GM12878 (cell line): ENCODE measurements around the gene SPAG17. TPM values are rescaled to one million over a fixed set of nuclear protein-coding genes. Genes with fewer than 3 reads are reported as not detected.

Experiments
- ATAC-seq: fragments of 200-7000 bp; cut with Tn5 transposase; 3 replicates; pipeline ENCODE4 v1.9.1; 2020; ENCODE audit warnings: mild to moderate bottlenecking, moderate library complexity
- BruUV-seq: library from RNA; stranded (reverse); fragments of 400-500 nt; replicated peaks from 2 replicates; lab custom pipeline; 2021; lab: Mats Ljungman, UMichigan
- CTCF ChIA-PET: fragments of 300-600 bp; sonication (Branson Sonifier 250); formaldehyde crosslinking; extraction: SDS; loops from one replicate; lab custom pipeline; 2021; ENCODE audit warnings: inconsistent platforms; lab: Yijun Ruan, JAX
- POLR2A ChIA-PET: fragments of 350-600 bp; formaldehyde crosslinking; extraction: SDS; loops from one replicate; lab custom pipeline; 2021; ENCODE audit warnings: inconsistent platforms; lab: Charles Lee
- RAD21 ChIA-PET: fragments of 300-600 bp; sonication (Branson Sonifier 250); formaldehyde crosslinking; loops from one replicate; lab custom pipeline; 2023; ENCODE audit warnings: antibody characterized with exemption; ENCODE audit not compliant: unreplicated experiment; lab: Charles Lee
- SMC1A ChIA-PET: fragments of 300-600 bp; sonication (Branson Sonifier 250); formaldehyde crosslinking; loops from one replicate; lab custom pipeline; 2023; ENCODE audit not compliant: unreplicated experiment, uncharacterized antibody; lab: Charles Lee
- DNase-seq: peaks from one replicate; pipeline ENCODE4 v3.0.0-alpha.2; 2011; ENCODE audit warnings: low read depth, low spot score
- FAIRE-seq: peaks from 3 replicates; lab custom pipeline; 2011; peaks lifted over from hg19 to GRCh38; lab: Jason Lieb, UNC
- H2AFZ ChIP-seq: 2 replicates; pipeline ENCODE4 v1.6.0; 2011; ENCODE audit warnings: low read depth, low read length, control low read depth; ENCODE audit not compliant: control insufficient read depth
- H3K27ac ChIP-seq: 2 replicates; pipeline ENCODE4 v1.5.1; 2011; ENCODE audit warnings: control low read depth; ENCODE audit not compliant: control insufficient read depth, insufficient read depth
- H3K27me3 ChIP-seq, 2 experiments: replicated peaks in 1 of 2; 2 replicates each; pipeline versions ENCODE4 v1.6.0 to v1.6.1; 2011; ENCODE audit warnings: low read length in 1 of 2; ENCODE audit not compliant: control insufficient read depth in 2 of 2, insufficient read depth in 2 of 2
- H3K36me3 ChIP-seq, 2 experiments: 2 replicates each; pipeline ENCODE4 v1.5.1; 2011; ENCODE audit warnings: low read length in 1 of 2; ENCODE audit not compliant: control insufficient read depth in 2 of 2, insufficient read depth in 2 of 2
- H3K4me1 ChIP-seq: 2 replicates; pipeline ENCODE4 v1.6.1; 2011; ENCODE audit warnings: mild to moderate bottlenecking, low read length, moderate library complexity, mixed read lengths; ENCODE audit not compliant: control insufficient read depth, insufficient read depth
- H3K4me2 ChIP-seq: 2 replicates; pipeline ENCODE4 v1.6.0; 2011; ENCODE audit warnings: control low read depth; ENCODE audit not compliant: control insufficient read depth, insufficient read depth
- H3K4me3 ChIP-seq: fragments of 200-600 bp; sonication (generic); 2 replicates; pipeline ENCODE4 v1.5.1; 2016
- H3K79me2 ChIP-seq: 2 replicates; pipeline ENCODE4 v1.6.0; 2011; ENCODE audit warnings: low read length; ENCODE audit not compliant: control insufficient read depth, insufficient read depth
- H3K9ac ChIP-seq: 2 replicates; pipeline ENCODE4 v1.8.0; 2011; ENCODE audit warnings: low read length, control low read depth, mixed read lengths; ENCODE audit not compliant: control insufficient read depth, insufficient read depth
- H3K9me3 ChIP-seq: replicated peaks from 3 replicates; pipeline ENCODE4 v1.5.1; 2011; ENCODE audit warnings: mild to moderate bottlenecking, low read length; ENCODE audit not compliant: control insufficient read depth, insufficient read depth
- H4K20me1 ChIP-seq: 2 replicates; pipeline ENCODE4 v1.6.0; 2011; ENCODE audit not compliant: control insufficient read depth, insufficient read depth
- HDAC6 ChIP-seq: fragments of 200-600 bp; sonication (generic); IDR thresholded peaks from one replicate; pipeline ENCODE4 v1.8.0; 2017; ENCODE audit warnings: antibody characterized with exemption; ENCODE audit not compliant: unreplicated experiment
- KDM1A ChIP-seq: fragments of 200-600 bp; sonication (generic); IDR thresholded peaks from 2 replicates; pipeline ENCODE4 v1.6.1; 2016; ENCODE audit warnings: borderline replicate concordance
- MTA2 ChIP-seq: fragments of 450-650 bp; IDR thresholded peaks from 2 replicates; pipeline ENCODE4 v1.6.1; 2016; ENCODE audit warnings: low read depth, mild to moderate bottlenecking, moderate library complexity
- NFIC ChIP-seq: IDR thresholded peaks from 2 replicates; pipeline ENCODE4 v1.6.1; 2012; ENCODE audit warnings: low read depth, mild to moderate bottlenecking, inconsistent platforms, low read length, moderate library complexity
- POLR2A ChIP-seq: IDR thresholded peaks from 2 replicates; pipeline ENCODE4 v1.6.1; 2011; ENCODE audit warnings: low read depth, mild to moderate bottlenecking, low read length
- SUPT20H ChIP-seq: IDR thresholded peaks from 2 replicates; pipeline ENCODE4 v1.6.1; 2011; ENCODE audit warnings: low read depth, mild to moderate bottlenecking, low read length, moderate library complexity, borderline replicate concordance; ENCODE audit not compliant: control insufficient read depth
- ZNF207 ChIP-seq: fragments of 450-650 bp; IDR thresholded peaks from 2 replicates; pipeline ENCODE4 v1.6.1; 2014; ENCODE audit warnings: antibody characterized with exemption, mild to moderate bottlenecking, borderline replicate concordance
- ZZZ3 ChIP-seq: IDR thresholded peaks from 2 replicates; pipeline ENCODE4 v1.6.1; 2011; ENCODE audit warnings: low read depth; ENCODE audit not compliant: control insufficient read depth, insufficient read length
- WGBS: methylation state at CpG from one replicate; pipeline ENCODE4 v1.1.6; 2016; ENCODE audit warnings: low lambda C conversion rate; ENCODE audit not compliant: insufficient replicate concordance, insufficient coverage; ENCODE audit errors: missing lambda C conversion rate; 5-methylcytosine and 5-hydroxymethylcytosine counted together
- in situ Hi-C: fragments of 300-500 bp; cut with MboI; formaldehyde crosslinking; loops from 9 replicates; pipeline ENCODE4 v1.14.3; 2018; ENCODE audit warnings: mixed read lengths
- intact Hi-C: fragments of 100-400 bp; cut with micrococcal nuclease; formaldehyde crosslinking; loops from one replicate; pipeline ENCODE4 v1.14.2; 2022; ENCODE audit not compliant: unreplicated experiment
- polyA plus RNA-seq, 11 experiments: library from polyadenylated mRNA; depleted of rRNA in 4 of 11; unstranded in 6 of 11; stranded (reverse) in 5 of 11; fragments of >200 nt; fragmentation: Nextera tagmentation in 4 of 11; fragmentation: Illumina TruSeq in 1 of 11; extraction: Ambion mirVana in 4 of 11; extraction: Trizol in 1 of 11; gene quantifications; 1 replicate in 1 of 11; 2 replicates in 10 of 11; pipeline versions ENCODE4 v1.2.1 to v1.2.3, GENCODE V29; 2011 to 2016; ENCODE audit warnings: inconsistent platforms in 2 of 11, missing spikeins in 2 of 11, low read depth in 1 of 11
- total RNA-seq, 4 experiments: library from RNA; depleted of rRNA in 3 of 4; stranded (reverse); fragments of >200 nt in 3 of 4; fragmentation: Illumina TruSeq in 1 of 4; extraction: Trizol in 1 of 4; gene quantifications; 2 replicates each; pipeline versions ENCODE4 v1.2.1 to v1.2.3, GENCODE V29; 2013 to 2021
- TF ChIP-seq, protein P1 (sequence below): fragments of 450-650 bp; IDR thresholded peaks from 2 replicates; pipeline ENCODE4 v1.6.1; 2017; ENCODE audit warnings: low read depth, mild to moderate bottlenecking, moderate library complexity
- TF ChIP-seq, protein P2 (sequence below): IDR thresholded peaks from 2 replicates; pipeline ENCODE4 v1.6.1; 2011; ENCODE audit warnings: borderline replicate concordance, low read depth, mild to moderate bottlenecking, moderate library complexity, low read length; ENCODE audit not compliant: insufficient read depth, poor library complexity, severe bottlenecking

The SPAG17 gene
- total and polyA plus RNA-seq, 10 of the 15 experiments (the other 5 are each of a cell fraction or from before 2014, with no cell fraction given): 0.02 to 0.16 (median 0.03) TPM; not detected in 7

GRCh38 chr1:118039170-118039569, 145.9 kb downstream of the SPAG17 start (continued):
- TF ChIP-seq, protein P1, sequence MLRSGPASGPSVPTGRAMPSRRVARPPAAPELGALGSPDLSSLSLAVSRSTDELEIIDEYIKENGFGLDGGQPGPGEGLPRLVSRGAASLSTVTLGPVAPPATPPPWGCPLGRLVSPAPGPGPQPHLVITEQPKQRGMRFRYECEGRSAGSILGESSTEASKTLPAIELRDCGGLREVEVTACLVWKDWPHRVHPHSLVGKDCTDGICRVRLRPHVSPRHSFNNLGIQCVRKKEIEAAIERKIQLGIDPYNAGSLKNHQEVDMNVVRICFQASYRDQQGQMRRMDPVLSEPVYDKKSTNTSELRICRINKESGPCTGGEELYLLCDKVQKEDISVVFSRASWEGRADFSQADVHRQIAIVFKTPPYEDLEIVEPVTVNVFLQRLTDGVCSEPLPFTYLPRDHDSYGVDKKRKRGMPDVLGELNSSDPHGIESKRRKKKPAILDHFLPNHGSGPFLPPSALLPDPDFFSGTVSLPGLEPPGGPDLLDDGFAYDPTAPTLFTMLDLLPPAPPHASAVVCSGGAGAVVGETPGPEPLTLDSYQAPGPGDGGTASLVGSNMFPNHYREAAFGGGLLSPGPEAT: no peak
- TF ChIP-seq POLR2A: no peak
- no peak for TF ChIP-seq ZZZ3
- no peak for TF ChIP-seq SUPT20H
- no peak for TF ChIP-seq NFIC
- TF ChIP-seq, all 136 proteins: peak for 0

DNA sequence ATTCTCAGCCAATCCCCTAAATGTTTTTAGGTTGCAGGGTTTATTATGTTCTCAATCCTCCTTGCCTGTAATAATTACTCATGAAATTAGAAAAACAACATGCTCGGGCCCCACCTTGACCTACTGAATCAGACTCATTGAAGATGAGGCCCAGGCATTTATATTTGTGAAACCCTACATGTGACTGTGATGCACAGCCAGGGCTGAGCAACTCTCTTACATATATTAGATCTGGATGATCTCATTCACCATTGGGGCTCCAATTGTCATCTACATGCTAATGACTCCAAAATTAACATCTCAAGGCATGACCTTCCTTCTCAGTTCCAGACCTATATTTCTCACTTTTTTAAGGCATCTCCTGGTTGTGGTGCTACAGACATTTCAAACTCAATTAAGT, 152.1 kb downstream of the SPAG17 start:
- H3K27ac ChIP-seq: no peak overlapping the region
- H3K27me3 ChIP-seq: no peaks in the 10 kb centered on the region
- ChIA-PET SMC1A (no interaction called here), POLR2A (interaction anchor here (0.6 kb wide), 1 partner anchor 66 kb away, joined by 3 read pairs; no protein-coding TSS in a partner anchor), RAD21 (no interaction called here), CTCF (no interaction called here)
- no peak overlapping the region for H3K4me2 ChIP-seq
- in situ Hi-C loops (no loop called here), intact Hi-C loops (no loop called here)
- H3K9me3 ChIP-seq: no peaks in the 10 kb centered on the region
- no peaks in the 10 kb centered on the region for H4K20me1 ChIP-seq
- WGBS: 0% methylated on average over 1 of the region's 1 CpG
- no peak for TF ChIP-seq ZZZ3
- no peak for TF ChIP-seq KDM1A
- TF ChIP-seq, protein P2, sequence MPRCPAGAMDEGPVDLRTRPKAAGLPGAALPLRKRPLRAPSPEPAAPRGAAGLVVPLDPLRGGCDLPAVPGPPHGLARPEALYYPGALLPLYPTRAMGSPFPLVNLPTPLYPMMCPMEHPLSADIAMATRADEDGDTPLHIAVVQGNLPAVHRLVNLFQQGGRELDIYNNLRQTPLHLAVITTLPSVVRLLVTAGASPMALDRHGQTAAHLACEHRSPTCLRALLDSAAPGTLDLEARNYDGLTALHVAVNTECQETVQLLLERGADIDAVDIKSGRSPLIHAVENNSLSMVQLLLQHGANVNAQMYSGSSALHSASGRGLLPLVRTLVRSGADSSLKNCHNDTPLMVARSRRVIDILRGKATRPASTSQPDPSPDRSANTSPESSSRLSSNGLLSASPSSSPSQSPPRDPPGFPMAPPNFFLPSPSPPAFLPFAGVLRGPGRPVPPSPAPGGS: no peak
- no peak for TF ChIP-seq HDAC6
- no peak for TF ChIP-seq MTA2
- TF ChIP-seq ZNF207: no peak
- no peak overlapping the region for H2AFZ ChIP-seq
- no peaks in the 10 kb centered on the region for H3K79me2 ChIP-seq
- BruUV-seq: no TSS peak
- H3K4me3 ChIP-seq: no peak overlapping the region
- FAIRE-seq: no peak
- no peaks in the 10 kb centered on the region for H3K36me3 ChIP-seq
- DNase-seq: no peak
- no peaks in the 10 kb centered on the region for H3K4me1 ChIP-seq
- no peak overlapping the region for H3K9ac ChIP-seq
- no peak for ATAC-seq
